H1 (cell line): Measurements from ENCODE around the gene MAP6. TPM values are rescaled to one million over a fixed set of nuclear protein-coding genes. Genes with fewer than 3 reads are reported as not detected.
A peak's percentile ranks its signal among the peaks of the same experiment; 100 is the strongest.

ENCODE experiments used
- CTCF ChIA-PET: fragments of 300-600 bp; sonication (Branson Sonifier 250); formaldehyde crosslinking; loops from one replicate; lab custom pipeline; 2021; ENCODE audit not compliant: partially characterized antibody; lab: Charles Lee
- POLR2A ChIA-PET: fragments of 300-600 bp; sonication (Branson Sonifier 250); formaldehyde crosslinking; loops from one replicate; lab custom pipeline; 2021; ENCODE audit warnings: inconsistent platforms; ENCODE audit not compliant: partially characterized antibody; lab: Charles Lee
- DNase-seq, 2 experiments: peaks; one replicate each; pipeline versions ENCODE4 v3.0.0 to v3.0.0-alpha.2; 2010 to 2022; ENCODE audit warnings: low spot score in 2 of 2, low read depth in 1 of 2, mixed read lengths in 1 of 2
- FAIRE-seq: peaks from 2 replicates; lab custom pipeline; 2011; peaks lifted over from hg19 to GRCh38; lab: Jason Lieb, UNC
- H2AFZ ChIP-seq: 2 replicates; pipeline ENCODE4 v1.8.1; 2012; ENCODE audit warnings: low read length, inconsistent platforms
- H2AK5ac ChIP-seq: 2 replicates; pipeline ENCODE4 v1.6.1; 2013; ENCODE audit warnings: low read depth, low read length
- H2BK120ac ChIP-seq: replicated peaks from 2 replicates; pipeline ENCODE3; 2013; ENCODE audit warnings: low read depth, low read length, inconsistent platforms
- H2BK12ac ChIP-seq: 2 replicates; pipeline ENCODE4 v1.6.1; 2013; ENCODE audit warnings: low read depth, low read length
- H2BK15ac ChIP-seq: 2 replicates; pipeline ENCODE4 v1.6.1; 2013; ENCODE audit warnings: low read length
- H2BK20ac ChIP-seq: 2 replicates; pipeline ENCODE4 v1.6.1; 2013; ENCODE audit warnings: low read length
- H2BK5ac ChIP-seq: 2 replicates; pipeline ENCODE4 v1.6.1; 2013; ENCODE audit warnings: low read depth, low read length
- H3K14ac ChIP-seq: 2 replicates; pipeline ENCODE4 v1.6.1; 2013; ENCODE audit warnings: inconsistent platforms; ENCODE audit not compliant: insufficient read length
- H3K18ac ChIP-seq: 2 replicates; pipeline ENCODE4 v1.6.1; 2013; ENCODE audit warnings: low read length; ENCODE audit errors: extremely low read depth
- H3K23ac ChIP-seq: 2 replicates; pipeline ENCODE4 v1.6.1; 2013; ENCODE audit warnings: inconsistent platforms; ENCODE audit not compliant: insufficient read length
- H3K23me2 ChIP-seq: 2 replicates; pipeline ENCODE4 v1.6.1; 2013; ENCODE audit warnings: low read depth, low read length
- H3K27ac ChIP-seq: 2 replicates; pipeline ENCODE4 v1.6.1; 2011; ENCODE audit warnings: low read depth, low read length, inconsistent platforms
- H3K27me3 ChIP-seq, 4 experiments: replicated peaks in 1 of 4; 1 replicate in 1 of 4; 2 replicates in 3 of 4; pipeline versions ENCODE4 v1.6.1 to v1.8.1; 2011 to 2013; ENCODE audit warnings: low read length in 3 of 4, mild to moderate bottlenecking in 3 of 4, inconsistent platforms in 2 of 4, mixed read lengths in 2 of 4, moderate library complexity in 1 of 4; ENCODE audit not compliant: control insufficient read depth in 3 of 4, insufficient read depth in 3 of 4; ENCODE audit errors: extremely low read depth in 1 of 4
- H3K36me3 ChIP-seq, 4 experiments: 2 replicates each; pipeline versions ENCODE4 v1.6.1 to v1.8.1; 2011 to 2013; ENCODE audit warnings: mild to moderate bottlenecking in 4 of 4, low read length in 3 of 4, moderate library complexity in 2 of 4, control low read depth in 1 of 4, inconsistent platforms in 1 of 4; ENCODE audit not compliant: insufficient read depth in 4 of 4, control insufficient read depth in 2 of 4
- H3K4ac ChIP-seq: replicated peaks from 2 replicates; pipeline ENCODE3; 2013; ENCODE audit warnings: low read length, low read depth, mixed read lengths, inconsistent platforms; ENCODE audit not compliant: insufficient read length
- H3K4me1 ChIP-seq, 4 experiments: replicated peaks in 1 of 4; 1 replicate in 1 of 4; 2 replicates in 3 of 4; pipeline versions ENCODE4 v1.6.1 to v1.8.1; 2011 to 2013; ENCODE audit warnings: low read length in 3 of 4, inconsistent platforms in 2 of 4, mixed read lengths in 1 of 4; ENCODE audit not compliant: insufficient read depth in 4 of 4, control insufficient read depth in 3 of 4
- H3K4me2 ChIP-seq, 2 experiments: 2 replicates each; pipeline versions ENCODE4 v1.6.1 to v1.8.1; 2011 to 2013; ENCODE audit warnings: low read depth in 2 of 2, low read length in 2 of 2, control low read depth in 1 of 2, inconsistent platforms in 1 of 2, mild to moderate bottlenecking in 1 of 2; ENCODE audit not compliant: insufficient read depth in 1 of 2
- H3K4me3 ChIP-seq, 4 experiments: fragments of 200-600, 300-600 bp in 1 of 4; sonication (generic), shearing (Covaris generic), sonication (Bioruptor Twin) in 1 of 4; 2 replicates each; pipeline versions ENCODE4 v1.5.1 to v1.8.1; 2011 to 2016; ENCODE audit warnings: low read length in 4 of 4, low read depth in 3 of 4, control low read depth in 2 of 4, inconsistent platforms in 2 of 4, mild to moderate bottlenecking in 2 of 4, mixed read lengths in 1 of 4, moderate library complexity in 1 of 4; ENCODE audit not compliant: insufficient read depth in 2 of 4; ENCODE audit errors: extremely low read depth in 1 of 4
- H3K56ac ChIP-seq: replicated peaks from 2 replicates; pipeline ENCODE3; 2013; ENCODE audit warnings: low read depth, mild to moderate bottlenecking, mixed read lengths, low read length, inconsistent platforms; ENCODE audit not compliant: insufficient read length
- H3K79me1 ChIP-seq: 2 replicates; pipeline ENCODE4 v1.6.1; 2013; ENCODE audit warnings: low read depth, low read length, control low read depth
- H3K79me2 ChIP-seq, 2 experiments: 2 replicates each; pipeline versions ENCODE4 v1.6.1 to v1.8.1; 2012 to 2013; ENCODE audit warnings: low read length in 2 of 2, mild to moderate bottlenecking in 2 of 2, inconsistent platforms in 1 of 2; ENCODE audit not compliant: insufficient read depth in 2 of 2, control insufficient read depth in 1 of 2
- H3K9ac ChIP-seq, 4 experiments: replicated peaks in 1 of 4; 1 replicate in 1 of 4; 2 replicates in 3 of 4; pipeline versions ENCODE4 v1.6.1 to v1.8.1; 2011 to 2013; ENCODE audit warnings: low read depth in 3 of 4, low read length in 3 of 4, control low read depth in 2 of 4, mild to moderate bottlenecking in 2 of 4, moderate library complexity in 2 of 4, inconsistent platforms in 1 of 4; ENCODE audit errors: extremely low read depth in 1 of 4
- H3K9me3 ChIP-seq, 2 experiments: 2 replicates each; pipeline versions ENCODE4 v1.6.1 to v1.8.1; 2012 to 2013; ENCODE audit warnings: mild to moderate bottlenecking in 2 of 2, moderate library complexity in 2 of 2, control low read depth in 1 of 2, inconsistent platforms in 1 of 2, low read depth in 1 of 2, low read length in 1 of 2, mixed read lengths in 1 of 2; ENCODE audit not compliant: insufficient read depth in 2 of 2
- H4K20me1 ChIP-seq, 2 experiments: replicated peaks in 1 of 2; 2 replicates each; pipeline versions ENCODE3 to v1.8.1; 2011 to 2013; ENCODE audit warnings: inconsistent platforms in 2 of 2, low read length in 2 of 2, mild to moderate bottlenecking in 1 of 2; ENCODE audit not compliant: insufficient read depth in 2 of 2, control insufficient read depth in 1 of 2
- H4K5ac ChIP-seq: 2 replicates; pipeline ENCODE4 v1.6.1; 2013; ENCODE audit warnings: low read length, low read depth, mixed read lengths, inconsistent platforms; ENCODE audit not compliant: insufficient read length
- H4K8ac ChIP-seq: 2 replicates; pipeline ENCODE4 v1.8.0; 2013; ENCODE audit warnings: mild to moderate bottlenecking, moderate library complexity, low read length, inconsistent platforms; ENCODE audit not compliant: insufficient read depth; ENCODE audit errors: extremely low read depth
- H4K91ac ChIP-seq: replicated peaks from 2 replicates; pipeline ENCODE3; 2013; ENCODE audit warnings: low read length, mixed read lengths, inconsistent platforms; ENCODE audit not compliant: insufficient read length
- CTBP2 ChIP-seq: IDR thresholded peaks from 2 replicates; pipeline ENCODE4 v1.7.0; 2011; ENCODE audit warnings: borderline replicate concordance, mild to moderate bottlenecking, moderate library complexity, mixed read lengths, low read length; ENCODE audit not compliant: insufficient read depth, insufficient read length
- EP300 ChIP-seq, 2 experiments: IDR thresholded peaks; 1 replicate in 1 of 2; 2 replicates in 1 of 2; pipeline ENCODE4 v1.6.1; 2011 to 2012; ENCODE audit warnings: low read depth in 2 of 2, low read length in 2 of 2, mild to moderate bottlenecking in 2 of 2, borderline replicate concordance in 1 of 2, inconsistent platforms in 1 of 2, moderate library complexity in 1 of 2
- NANOG ChIP-seq: IDR thresholded peaks from 2 replicates; pipeline ENCODE4 v1.6.1; 2011; ENCODE audit warnings: low read length, low read depth, mild to moderate bottlenecking, inconsistent platforms; ENCODE audit not compliant: insufficient read depth, poor library complexity, severe bottlenecking
- RNF2 ChIP-seq: fragments of 200-900, 300-1000 bp; sonication (generic); IDR thresholded peaks from 2 replicates; pipeline ENCODE4 v1.7.1; 2016; ENCODE audit warnings: borderline replicate concordance, low read depth, mild to moderate bottlenecking, antibody characterized with exemption, low read length; ENCODE audit not compliant: poor library complexity, severe bottlenecking; ENCODE audit errors: missing control alignments
- SIRT6 ChIP-seq: IDR thresholded peaks from one replicate; pipeline ENCODE4 v1.7.1; 2012; ENCODE audit warnings: low read length, inconsistent platforms
- SRF ChIP-seq: IDR thresholded peaks from 2 replicates; pipeline ENCODE4 v1.6.1; 2011; ENCODE audit warnings: mild to moderate bottlenecking, low read depth, low read length, moderate library complexity
- WGBS, 2 experiments: shearing (Covaris generic) in 1 of 2; methylation state at CpG; one replicate each; pipeline versions ENCODE4 v1.1.6 to v1.1.7; 2013 to 2015; ENCODE audit warnings: low lambda C conversion rate in 2 of 2, mixed read lengths in 2 of 2, inconsistent platforms in 1 of 2, low coverage in 1 of 2, missing lambda C conversion rate in 1 of 2; ENCODE audit not compliant: insufficient replicate concordance in 2 of 2, insufficient coverage in 1 of 2, insufficient read length in 1 of 2; ENCODE audit errors: extremely low coverage in 1 of 2, missing lambda C conversion rate in 1 of 2; 5-methylcytosine and 5-hydroxymethylcytosine counted together
- polyA plus RNA-seq, 7 experiments: library from polyadenylated mRNA; depleted of rRNA in 3 of 7; stranded (reverse) in 5 of 7; unstranded in 2 of 7; fragments of >200 nt in 5 of 7; fragments of 200-250 nt in 2 of 7; gene quantifications; 1 replicate in 5 of 7; 2 replicates in 1 of 7; 4 replicates in 1 of 7; pipeline versions ENCODE4 v1.2.1 to v1.2.3, GENCODE V29; 2011 to 2013; ENCODE audit warnings: missing spikeins in 2 of 7, mixed read lengths in 2 of 7
- total RNA-seq: library from RNA; stranded (reverse); fragmentation: NEBNext Ultra II Directional; extraction: Animal tissue kit (Norgen Biotek cat#: 25700); gene quantifications from 2 replicates; pipeline ENCODE4 v1.2.1, GENCODE V29; 2021
- TF ChIP-seq, protein P1 (sequence below), 3 experiments: IDR thresholded peaks; 1 replicate in 2 of 3; 2 replicates in 1 of 3; pipeline versions ENCODE4 v1.5.1 to v1.6.1; 2011; ENCODE audit warnings: low read length in 3 of 3, mild to moderate bottlenecking in 3 of 3, inconsistent platforms in 2 of 3, low read depth in 1 of 3, moderate library complexity in 1 of 3; ENCODE audit not compliant: insufficient read depth in 1 of 3; ENCODE audit errors: control extremely low read depth in 1 of 3

MAP6 gene
- total and polyA plus RNA-seq, 2 of the 8 experiments (the other 6 are each of a cell fraction or from before 2014, with no cell fraction given): 0.54 to 0.89 TPM

DNA sequence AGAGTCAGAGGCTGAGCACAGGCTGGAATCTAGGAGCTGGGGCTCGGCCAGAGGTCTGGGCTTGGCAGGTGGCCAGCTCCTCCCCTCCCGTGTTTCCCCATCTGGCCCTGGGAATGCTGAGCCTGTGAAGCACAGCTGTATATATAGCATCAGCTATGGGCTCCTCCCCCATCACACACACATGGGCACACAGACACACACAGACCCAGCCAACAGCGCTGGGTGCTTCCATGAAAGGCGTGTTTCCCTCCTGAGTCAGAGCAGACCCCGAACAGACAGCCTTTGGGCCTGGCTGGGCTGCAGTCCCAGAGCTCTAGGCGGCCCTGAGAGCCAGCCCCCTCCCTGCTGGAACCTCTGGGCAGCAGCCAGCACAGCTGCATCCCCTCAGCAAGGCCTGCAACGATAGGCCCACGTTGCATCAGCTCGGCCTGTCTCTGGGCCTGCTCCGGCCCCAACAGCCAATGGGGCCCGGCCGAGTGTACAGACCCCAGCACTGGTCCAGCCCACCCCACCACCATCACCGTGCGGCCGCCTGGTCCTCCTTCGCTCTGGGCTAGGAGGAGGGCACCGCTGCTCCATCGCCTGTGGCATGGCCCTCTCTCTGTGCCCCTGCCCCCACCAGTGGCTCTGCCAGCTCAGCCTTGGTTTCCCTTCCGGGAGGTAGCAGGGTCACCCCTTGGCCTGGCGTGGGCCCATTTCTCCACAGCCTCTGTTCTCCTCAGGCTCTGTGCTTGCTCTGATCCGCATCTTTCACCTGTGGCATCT is 114.4 kb downstream of the MAP6 start:
- Histone ChIP-seq H3K27ac (peak overlapping the region; percentile 55; the same call in 1 of the 2 replicates), H3K79me1 (no peaks in the 10 kb centered on the region), H4K5ac (peak overlapping the region; percentile 93), H3K23me2 (no peaks in the 10 kb centered on the region), H4K20me1 (no peaks in the 10 kb centered on the region), H3K18ac (peak overlapping the region; percentile 98), H3K36me3 (no peaks in the 10 kb centered on the region), H2BK120ac (peak overlapping the region; percentile 57), H3K79me2 (no peaks in the 10 kb centered on the region), H3K9ac (peak overlapping the region in 2 of 4 experiments; percentile 54 to 55; a peak in 3 of 7 replicates), H4K91ac (peak overlapping the region; percentile 100), H3K4me1 (peaks cover 4 to 26% (median 19%) of the 10 kb centered on the region in 4 experiments), H3K4me3 (no peak overlapping the region; a peak in 1 of 8 replicates), H3K4ac (peak overlapping the region; percentile 99), H3K23ac (no peak overlapping the region), H2AK5ac (peak overlapping the region; percentile 95), H3K9me3 (0 out of 4 replicates have a peak, but pooled peaks cover 0 to 2% of the 10 kb centered on the region in 2 experiments), H3K4me2 (peak overlapping the region; percentile 27 to 31; a peak in 1 of 4 replicates), H3K14ac (no peak overlapping the region), H4K8ac (peak overlapping the region; percentile 96), H3K27me3 (no peaks in the 10 kb centered on the region), H2BK12ac (peak overlapping the region; percentile 98), H2BK20ac (peak overlapping the region; percentile 97), H3K56ac (no peak overlapping the region), H2BK5ac (peak overlapping the region; percentile 49), H2BK15ac (0 out of 2 replicates have a peak overlapping the region, but pooled peaks have one; percentile 81), H2AFZ (peak overlapping the region; percentile 70)
- FAIRE-seq (no peak), DNase-seq (peak in 1 of 2 experiments; percentile 83)
- 73% methylated on average over 21 of the region's 21 CpGs; no CpG with 5 or more reads in 1 of the 2 experiments for WGBS, 2 experiments
- POLR2A ChIA-PET: interaction anchor here (0.9 to 30.6 kb wide), 12 partner anchors 8 to 565 kb away, joined by 3 to 1120 read pairs (median 6); partner anchors contain the start of genes NEU3 and SERPINH1
- CTCF ChIA-PET: interaction anchor here (0.6 to 16.9 kb wide), 18 partner anchors 8 to 166 kb away, joined by 3 to 344 read pairs (median 6); no protein-coding TSS in a partner anchor
- TF ChIP-seq EP300 (IDR thresholded peaks at IDR 0.05; ENCODE audit: borderline replicate concordance in 1 of 2, low read depth in 2 of 2, low read length in 2 of 2) (no peak; a peak in 1 of 3 replicates), CTBP2 (no peak), RNF2 (no peak), SRF (no peak), NANOG (no peak), SIRT6 (no peak)
- TF ChIP-seq, protein P1, sequence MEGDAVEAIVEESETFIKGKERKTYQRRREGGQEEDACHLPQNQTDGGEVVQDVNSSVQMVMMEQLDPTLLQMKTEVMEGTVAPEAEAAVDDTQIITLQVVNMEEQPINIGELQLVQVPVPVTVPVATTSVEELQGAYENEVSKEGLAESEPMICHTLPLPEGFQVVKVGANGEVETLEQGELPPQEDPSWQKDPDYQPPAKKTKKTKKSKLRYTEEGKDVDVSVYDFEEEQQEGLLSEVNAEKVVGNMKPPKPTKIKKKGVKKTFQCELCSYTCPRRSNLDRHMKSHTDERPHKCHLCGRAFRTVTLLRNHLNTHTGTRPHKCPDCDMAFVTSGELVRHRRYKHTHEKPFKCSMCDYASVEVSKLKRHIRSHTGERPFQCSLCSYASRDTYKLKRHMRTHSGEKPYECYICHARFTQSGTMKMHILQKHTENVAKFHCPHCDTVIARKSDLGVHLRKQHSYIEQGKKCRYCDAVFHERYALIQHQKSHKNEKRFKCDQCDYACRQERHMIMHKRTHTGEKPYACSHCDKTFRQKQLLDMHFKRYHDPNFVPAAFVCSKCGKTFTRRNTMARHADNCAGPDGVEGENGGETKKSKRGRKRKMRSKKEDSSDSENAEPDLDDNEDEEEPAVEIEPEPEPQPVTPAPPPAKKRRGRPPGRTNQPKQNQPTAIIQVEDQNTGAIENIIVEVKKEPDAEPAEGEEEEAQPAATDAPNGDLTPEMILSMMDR (IDR thresholded peaks at IDR 0.05; ENCODE audit: control extremely low read depth in 1 of 3, insufficient read depth in 1 of 3, low read depth in 1 of 3, low read length in 3 of 3): no peak
